NCI-H1092 (cell line): ENCODE measurements around the gene TASP1.

ENCODE experiments used
- DNase-seq: peaks from one replicate; lab custom pipeline; 2025; lab: John Stamatoyannopoulos, UW

Gene TASP1

DNA sequence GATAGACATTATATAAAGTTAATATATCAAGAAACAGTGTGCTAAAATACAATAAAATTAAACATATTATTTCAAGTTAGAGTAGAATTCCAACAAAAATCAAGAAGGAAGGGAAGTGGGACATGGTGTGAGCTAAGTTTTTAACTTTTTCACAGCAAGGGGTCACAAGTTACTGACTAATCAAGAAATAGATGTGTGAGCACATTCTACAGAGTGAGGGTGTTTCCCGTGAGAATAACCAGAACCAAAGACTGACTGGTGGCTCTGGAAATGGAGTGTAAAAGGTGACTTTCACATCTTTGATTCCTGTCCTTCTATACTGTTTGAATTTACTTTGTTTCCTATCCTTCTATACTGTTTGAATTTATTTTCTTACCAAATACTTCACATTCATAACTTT lies 206.6 kb downstream of the TASP1 start:
- no peak for DNase-seq

DNA sequence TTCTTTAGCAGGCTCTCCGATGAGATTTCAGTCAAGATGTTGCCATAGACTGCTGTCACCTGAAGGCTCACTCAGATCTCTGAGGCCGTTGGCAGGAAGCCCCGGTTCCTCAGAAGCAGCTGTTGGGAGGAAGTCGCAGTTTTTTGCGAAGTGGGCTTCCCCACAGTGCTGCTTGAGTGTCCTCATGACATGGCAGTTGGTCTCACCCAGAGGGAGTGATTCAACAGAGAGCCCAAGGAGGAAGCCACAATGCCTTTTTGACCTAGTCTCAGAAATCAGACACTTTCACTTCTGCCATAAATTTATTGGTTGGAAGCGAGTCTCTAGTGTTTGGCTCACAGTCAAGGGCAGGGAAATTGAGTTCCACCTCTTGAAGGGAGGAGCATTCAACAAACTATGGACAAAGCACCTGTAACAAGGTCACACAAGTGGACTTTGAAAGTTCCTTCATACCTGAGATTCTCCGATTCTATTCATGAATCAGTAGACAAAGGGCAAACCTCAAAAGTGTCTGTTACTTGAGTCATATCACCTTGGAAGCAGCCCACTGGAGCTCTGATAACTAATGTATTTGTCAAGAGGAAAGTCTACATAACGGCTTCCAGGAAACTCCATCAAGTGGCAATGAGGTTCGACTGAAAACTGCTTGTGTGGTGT lies 208.3 kb downstream of the TASP1 start:
- DNase-seq = no peak

DNA sequence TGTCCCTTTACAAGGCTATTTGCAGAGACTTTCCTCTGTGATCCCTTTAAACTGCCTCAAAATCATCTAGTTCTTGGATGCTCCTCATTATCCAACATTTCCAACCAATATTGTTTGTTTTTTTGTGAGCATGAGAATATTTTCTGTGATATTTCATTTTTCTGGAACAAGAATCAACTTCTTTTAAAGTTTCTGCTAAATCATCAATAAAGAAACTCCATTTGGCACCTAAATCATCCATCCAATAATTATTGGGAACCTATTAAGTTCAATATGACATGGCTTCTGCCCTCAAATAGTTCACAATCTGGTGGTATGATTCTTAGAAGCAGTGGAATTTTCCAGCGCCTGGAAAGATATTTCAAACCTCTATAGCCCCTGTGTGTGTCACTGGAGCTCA lies 210.0 kb downstream of the TASP1 start:
- DNase-seq = no peak

DNA sequence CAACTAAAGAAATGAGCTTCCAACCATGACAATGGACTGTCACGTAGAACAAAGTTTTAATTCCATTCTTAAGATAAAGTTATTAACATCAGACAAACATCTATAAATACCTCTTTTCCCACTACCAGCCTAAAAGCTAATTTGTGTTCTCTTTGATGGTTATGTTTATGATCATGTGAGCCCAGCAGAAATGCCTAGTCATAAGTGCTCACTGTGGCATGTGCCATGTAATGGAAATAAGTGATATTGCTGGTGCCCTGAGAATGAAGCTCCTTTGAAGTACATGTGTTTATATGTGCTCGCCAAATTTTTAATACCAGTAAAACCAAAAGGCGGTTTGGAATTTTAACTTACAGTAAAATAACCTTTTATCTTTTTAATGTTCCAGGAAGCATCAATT lies 211.9 kb downstream of the TASP1 start:
- no peak for DNase-seq

DNA sequence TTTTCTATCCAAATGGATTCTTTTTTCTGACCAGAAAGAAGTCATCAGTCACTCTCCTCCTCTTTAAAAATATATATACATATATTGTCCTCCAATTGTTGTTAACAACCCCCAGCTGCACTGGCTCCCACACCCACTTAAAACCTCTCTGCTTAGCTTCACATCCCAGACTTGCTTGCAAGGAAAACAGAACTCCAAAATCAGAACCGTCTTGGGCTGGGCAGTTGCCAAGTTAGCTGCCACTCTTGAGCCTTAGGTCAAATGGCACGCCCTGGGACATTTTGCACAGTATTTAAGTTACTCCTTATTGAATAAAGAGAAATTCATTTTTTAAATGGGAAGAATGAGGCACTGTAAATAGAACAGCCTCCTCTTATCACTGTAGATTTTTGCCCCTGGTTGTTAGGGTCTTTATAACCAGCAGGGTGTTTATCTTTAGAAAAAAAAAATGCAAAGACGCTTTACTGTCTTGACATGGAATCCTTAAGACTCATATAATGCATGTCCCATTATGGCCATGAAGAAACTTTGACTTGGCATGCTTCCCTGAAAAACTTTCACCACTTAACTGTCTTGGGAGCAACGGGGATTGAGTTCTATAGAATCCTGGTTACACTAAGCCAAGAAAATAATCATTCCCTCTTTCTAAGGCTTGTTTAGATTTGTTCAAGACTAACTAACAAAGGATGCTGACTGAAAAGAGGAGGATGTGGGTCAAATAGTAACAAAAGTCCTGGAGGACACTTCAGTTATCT lies 213.2 kb downstream of the TASP1 start:
- DNase-seq = no peak

GRCh38 chr20:13424174-13424833 lies 214.4 kb downstream of the TASP1 start:
- no peak for DNase-seq

DNA sequence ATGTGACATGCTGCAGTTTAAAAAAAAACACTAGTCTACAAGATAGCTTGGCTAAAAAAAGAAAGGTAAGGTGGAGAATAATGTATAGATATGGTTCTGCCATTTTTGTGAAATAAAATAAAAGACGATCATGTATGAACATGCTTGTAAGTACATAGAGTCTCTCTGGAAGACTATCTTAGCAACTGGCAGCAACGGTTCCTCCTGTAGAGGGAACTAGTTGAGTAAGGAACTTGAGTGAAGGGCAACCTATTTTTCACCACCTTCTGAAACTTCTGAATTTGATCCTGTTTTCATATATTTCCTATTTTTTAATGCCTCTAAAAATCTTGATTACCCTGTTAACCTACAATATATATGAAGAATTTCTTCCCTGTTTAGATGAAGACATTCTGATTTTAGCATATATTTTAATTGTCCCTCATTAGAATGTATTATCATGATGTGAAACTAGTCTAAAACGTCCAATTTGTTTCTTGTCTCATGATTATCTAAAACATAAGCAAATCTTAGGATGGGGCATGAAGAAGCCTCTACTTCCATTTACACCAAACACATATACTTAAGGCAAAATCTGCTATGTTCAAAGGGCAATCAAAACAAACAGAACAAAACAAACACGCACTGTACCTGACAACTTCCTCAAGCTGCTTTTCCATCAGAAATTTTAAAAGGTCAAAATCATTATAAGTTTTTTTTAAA lies 215.1 kb downstream of the TASP1 start:
- DNase-seq = no peak

DNA sequence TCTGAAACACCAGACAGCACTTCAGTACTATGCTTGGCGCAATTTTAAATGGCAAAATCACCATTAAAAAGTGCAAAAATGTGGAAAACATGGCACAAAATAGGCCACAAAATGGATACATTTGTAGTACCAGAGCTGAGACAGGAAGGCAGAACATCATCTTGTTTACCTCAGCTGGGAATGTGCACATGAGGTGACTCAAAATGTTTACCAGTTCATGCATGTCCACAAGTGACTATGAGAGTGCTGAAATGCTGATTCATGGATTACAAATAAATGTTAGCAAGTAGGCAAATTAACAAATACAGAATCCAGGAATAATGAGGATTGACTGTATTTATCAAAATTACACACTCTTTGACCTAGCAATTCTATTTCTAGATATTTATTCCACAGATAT lies 216.1 kb downstream of the TASP1 start:
- DNase-seq = no peak

GRCh38 chr20:13420625-13421024 lies 218.1 kb downstream of the TASP1 start:
- no peak for DNase-seq

GRCh38 chr20:13419477-13419876 lies 219.3 kb downstream of the TASP1 start:
- DNase-seq = no peak

GRCh38 chr20:13418263-13419229 lies 220.2 kb downstream of the TASP1 start:
- DNase-seq = no peak

DNA sequence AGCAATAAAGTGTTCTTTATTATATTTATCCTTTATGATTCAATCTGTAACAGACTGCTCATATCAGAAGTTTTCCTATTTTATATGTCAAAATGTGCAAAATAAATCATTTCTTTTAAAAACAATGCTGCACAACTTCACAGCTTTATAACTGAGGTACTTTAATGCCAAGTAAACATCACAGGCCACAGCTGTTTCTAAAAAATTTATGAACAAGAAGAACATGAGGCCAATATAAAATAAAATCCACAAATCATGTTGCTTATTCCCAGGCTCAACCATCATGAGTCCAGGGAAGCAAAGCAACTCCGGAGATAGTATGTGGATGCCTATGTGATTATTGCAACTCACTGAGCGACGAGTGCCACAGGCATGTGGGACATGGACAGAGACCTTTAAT lies 222.2 kb downstream of the TASP1 start:
- no peak for DNase-seq

DNA sequence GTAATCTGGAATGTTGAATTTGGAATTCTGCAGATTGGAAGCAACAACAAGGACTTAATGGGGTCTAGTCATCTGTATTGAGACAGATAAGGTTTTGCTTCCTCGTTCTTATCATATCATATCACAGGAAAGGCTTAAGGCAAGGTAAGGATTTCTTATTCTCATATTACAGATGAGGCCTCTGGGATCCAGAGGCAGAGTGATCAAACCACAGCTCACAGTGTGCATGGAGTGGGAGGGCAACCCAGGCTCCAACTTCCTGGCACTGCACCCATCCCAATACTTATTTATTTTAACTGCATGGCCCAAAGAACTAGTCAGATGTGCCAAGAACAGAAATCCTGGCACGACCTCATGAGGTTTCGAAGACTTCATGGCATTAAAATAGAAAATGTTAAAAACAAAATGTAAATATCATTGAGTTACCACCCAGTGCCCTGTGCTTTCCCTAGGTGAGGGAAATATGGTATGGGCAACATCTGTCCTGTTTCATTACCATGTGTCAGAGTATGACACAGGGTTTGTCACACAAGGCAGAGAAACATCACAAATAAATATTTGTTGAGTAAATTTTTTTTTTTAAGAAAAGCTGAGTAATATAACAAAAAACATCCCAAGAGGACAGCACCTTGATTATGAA lies 225.8 kb downstream of the TASP1 start:
- DNase-seq = no peak

DNA sequence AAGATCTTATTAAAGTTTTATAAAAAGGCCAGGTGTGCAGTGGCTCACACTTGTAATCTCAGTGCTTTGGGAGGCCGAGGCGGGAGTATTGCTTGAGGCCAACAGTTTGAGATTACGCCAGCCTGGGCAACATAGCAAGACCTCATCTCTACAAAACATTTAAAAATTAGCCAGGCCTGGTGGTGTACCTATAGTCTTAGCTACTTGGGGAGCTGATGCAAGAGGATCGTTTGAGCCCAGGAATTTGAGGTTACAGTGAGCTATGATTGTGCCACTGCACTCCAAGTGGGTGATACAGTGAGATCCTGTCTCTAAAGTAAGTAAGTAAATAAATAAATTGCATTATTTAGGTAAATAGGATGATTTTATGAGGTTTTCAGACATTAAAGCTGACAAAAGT lies 234.4 kb downstream of the TASP1 start:
- no peak for DNase-seq

- DNase-seq = no peak
Observed at GRCh38 chr20:13403453-13403852, 235.3 kb downstream of the TASP1 start.

DNA sequence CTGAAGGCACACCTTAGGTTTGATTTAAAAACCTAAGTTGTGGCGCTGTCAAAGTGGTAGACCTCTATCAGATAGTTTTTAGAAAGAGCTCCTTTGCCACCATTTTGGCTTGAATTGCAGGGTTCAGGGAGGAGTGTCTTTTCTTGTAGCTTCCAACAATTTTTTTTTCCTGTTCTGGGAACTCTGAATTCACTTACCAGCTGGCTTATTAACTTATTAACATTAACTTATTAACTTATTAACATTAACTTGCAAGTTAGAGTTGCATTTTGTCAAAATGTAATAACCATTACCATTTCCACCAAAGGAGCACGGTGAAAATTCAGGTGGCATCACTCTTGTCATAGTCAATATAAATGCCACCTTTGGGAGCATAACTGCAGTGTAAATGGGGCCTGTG lies 235.7 kb downstream of the TASP1 start:
- DNase-seq = no peak

DNA sequence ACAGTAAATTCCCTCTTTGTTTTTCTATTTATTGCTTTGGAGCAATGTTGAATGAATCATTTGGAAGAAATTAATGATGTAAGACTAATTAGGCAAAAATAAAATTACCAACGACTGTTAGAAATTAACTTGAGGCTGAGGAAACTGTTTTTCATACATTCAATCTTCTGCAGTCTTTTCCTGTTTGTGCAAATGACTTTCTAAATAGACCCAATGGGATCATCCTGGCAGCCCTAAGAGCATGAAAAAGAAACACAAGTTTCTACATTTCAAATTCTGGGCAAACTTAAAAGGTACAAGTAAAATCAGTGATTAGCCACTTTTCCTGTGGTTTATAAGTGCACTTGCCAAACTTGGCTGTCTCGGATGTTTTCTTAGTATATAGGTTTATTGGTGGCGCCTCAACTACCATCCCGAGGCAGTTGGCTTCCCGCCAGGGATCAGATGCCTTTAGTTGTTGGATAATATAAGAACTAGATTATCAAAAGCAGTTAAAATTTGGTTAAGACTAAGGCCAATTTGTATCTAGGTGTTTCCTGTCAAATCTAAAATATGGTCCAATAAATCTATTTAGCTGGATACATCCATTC lies 236.5 kb downstream of the TASP1 start:
- DNase-seq = no peak

DNA sequence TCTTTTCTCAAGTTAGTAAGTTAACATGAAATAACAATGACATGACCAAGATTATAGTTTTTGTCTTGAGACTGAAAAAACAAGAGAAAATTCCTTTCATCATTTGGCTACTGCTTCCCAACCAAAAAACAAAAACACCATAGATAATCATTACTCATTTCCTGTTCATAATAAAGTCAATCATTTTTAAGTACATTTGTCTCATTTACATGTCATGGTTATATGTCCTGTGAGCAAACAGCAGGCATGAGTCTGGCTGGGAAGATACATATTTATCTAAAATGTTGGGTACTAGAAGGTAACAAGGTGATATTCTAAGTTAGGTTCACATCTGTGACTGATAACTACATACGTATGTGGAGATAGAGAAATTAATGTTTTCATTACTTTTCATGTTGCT lies 237.1 kb downstream of the TASP1 start:
- DNase-seq = no peak

DNA sequence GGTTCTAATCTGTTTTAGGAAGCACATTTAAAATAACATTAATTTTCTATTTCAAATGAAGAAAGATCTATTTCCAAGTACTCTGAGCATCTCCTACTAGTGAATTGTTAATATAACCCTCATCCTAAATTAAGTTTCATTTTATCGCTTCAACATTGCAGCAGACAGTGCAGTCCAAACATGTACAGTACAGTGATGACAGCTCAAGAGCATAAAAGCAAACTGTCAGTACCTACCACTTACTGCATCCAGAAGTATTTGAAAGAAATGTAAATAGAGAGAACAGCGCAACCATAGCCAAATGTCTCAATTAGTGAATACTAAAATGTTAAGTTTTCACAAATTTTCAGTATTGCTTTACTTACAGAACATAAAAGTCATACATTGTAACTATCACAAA lies 238.3 kb downstream of the TASP1 start:
- DNase-seq = no peak

DNA sequence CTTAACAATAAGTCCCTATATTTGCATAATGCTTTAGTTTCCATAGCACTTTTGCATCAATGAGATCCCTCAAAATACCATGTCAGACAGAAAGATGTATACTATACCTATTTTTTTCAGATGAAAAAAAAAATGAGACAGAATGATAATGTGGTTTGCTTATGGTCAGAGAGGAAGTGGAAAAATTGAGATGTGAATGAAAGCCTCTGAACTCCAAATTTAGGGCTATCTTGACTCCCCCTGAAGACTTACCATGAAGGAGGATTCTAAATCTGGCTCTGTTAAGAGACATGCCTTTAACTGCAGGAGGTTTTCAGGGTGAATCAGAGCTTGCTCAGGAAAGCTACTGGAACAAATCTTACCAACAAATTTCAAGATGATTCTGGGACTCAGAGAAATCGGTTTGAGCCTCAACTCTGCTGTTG lies 241.4 kb downstream of the TASP1 start:
- DNase-seq = no peak

DNA sequence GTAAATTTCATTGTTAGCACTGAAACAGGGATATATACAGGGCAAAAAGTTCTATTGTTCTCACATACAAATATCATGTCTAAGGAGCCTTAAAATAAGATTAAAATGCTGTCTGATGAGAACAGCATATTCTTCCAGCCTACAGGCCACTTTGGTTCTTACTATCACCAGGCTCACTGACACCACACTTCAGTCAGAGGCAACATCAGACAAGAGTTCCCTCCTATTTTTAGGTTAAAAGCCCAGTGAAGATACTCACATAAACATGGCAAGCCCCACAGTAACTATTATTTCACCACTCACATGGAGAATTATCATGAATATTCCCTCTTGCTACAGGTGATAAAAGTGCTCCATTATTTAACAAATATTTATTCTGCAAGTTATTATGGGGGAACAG lies 241.9 kb downstream of the TASP1 start:
- no peak for DNase-seq
